Esophagus mucosa (tissue), 1 donor: ENCODE results near the gene TMEM134. TPM values are rescaled to one million over a fixed set of nuclear protein-coding genes. Genes with fewer than 3 reads are reported as not detected.
"Not testable (repeated sequence)": the region's sequence is repeated elsewhere in the genome, so short reads cannot be mapped to it uniquely, and the experiment has no call there.

Source experiments
- ATAC-seq: fragments of 200-7000 bp; cut with Tn5 transposase; one replicate; pipeline ENCODE4 v1.9.1; 2020
- total RNA-seq: library from RNA; stranded (reverse); gene quantifications from one replicate; pipeline ENCODE4 v1.2.4, GENCODE V29; 2023
- donor health status: DM: yes; HTN: yes; CAD: no.

The TMEM134 gene
- total RNA-seq = 135 TPM

GRCh38 chr11:67468759-67469507 lies at the start of gene TMEM134:
TMEM134 (minus strand) TSS chr11:67469251; CDS start chr11:67469192, 59 bp downstream.
- peak; percentile 84 for ATAC-seq

- ATAC-seq = no peak
Observed at GRCh38 chr11:67517784-67518552, 48.9 kb upstream of the TMEM134 start.

GRCh38 chr11:67516806-67517205 lies 47.8 kb upstream of the TMEM134 start:
- ATAC-seq = no peak

GRCh38 chr11:67514116-67514515 lies 45.1 kb upstream of the TMEM134 start:
- ATAC-seq = no peak

- not testable (repeated sequence) for ATAC-seq
Observed at GRCh38 chr11:67511558-67511957, 42.5 kb upstream of the TMEM134 start.

GRCh38 chr11:67510023-67510345 lies 40.9 kb upstream of the TMEM134 start:
- no peak for ATAC-seq

- ATAC-seq = peak; percentile 44
Observed at GRCh38 chr11:67508486-67509121, 39.6 kb upstream of the TMEM134 start.

- ATAC-seq = peak; percentile 77
Observed at GRCh38 chr11:67507864-67508485, 38.9 kb upstream of the TMEM134 start, which contains the start of gene CDK2AP2. CDK2AP2 (minus strand) TSS chr11:67508162; CDS start chr11:67508082, 80 bp downstream.

GRCh38 chr11:67507242-67507863 lies 38.3 kb upstream of the TMEM134 start:
- no peak for ATAC-seq

- no peak for ATAC-seq
Observed at GRCh38 chr11:67506426-67507051, 37.5 kb upstream of the TMEM134 start.

GRCh38 chr11:67505605-67506396 lies 36.8 kb upstream of the TMEM134 start:
- peak; percentile 73 for ATAC-seq

- ATAC-seq = peak; percentile 41
Observed at GRCh38 chr11:67504950-67505581, 36.0 kb upstream of the TMEM134 start, which contains the start of gene PITPNM1. PITPNM1 (minus strand) TSS chr11:67505363; CDS start chr11:67504180, 1,183 bp downstream.

- no peak for ATAC-seq
Observed at GRCh38 chr11:67504005-67504949, 35.2 kb upstream of the TMEM134 start.

GRCh38 chr11:67503119-67504004 lies 34.3 kb upstream of the TMEM134 start:
- no peak for ATAC-seq

GRCh38 chr11:67502328-67502979 lies 33.4 kb upstream of the TMEM134 start:
- no peak for ATAC-seq

- no peak for ATAC-seq
Observed at GRCh38 chr11:67501854-67502253, 32.8 kb upstream of the TMEM134 start.
